Neural crest cell (in vitro differentiated cells): ENCODE measurements around the gene MXI1. TPM values are rescaled to one million over a fixed set of nuclear protein-coding genes. Genes with fewer than 3 reads are reported as not detected.

Experiments used
- DNase-seq: peaks from one replicate; pipeline ENCODE4 v3.0.0; 2021; ENCODE audit warnings: low read depth, mixed read lengths, low spot score
- H3K27ac Mint-ChIP-seq: one replicate; pipeline ENCODE4 v1.8.0; 2021; ENCODE audit warnings: mild to moderate bottlenecking, mixed read lengths; ENCODE audit not compliant: unreplicated experiment
- H3K27me3 Mint-ChIP-seq: 2 replicates; pipeline ENCODE4 v1.8.0; 2021; ENCODE audit warnings: low read depth, mild to moderate bottlenecking, mixed read lengths
- H3K36me3 Mint-ChIP-seq: 2 replicates; pipeline ENCODE4 v1.8.0; 2021; ENCODE audit warnings: low read depth, mild to moderate bottlenecking, mixed read lengths
- H3K4me1 Mint-ChIP-seq: 2 replicates; pipeline ENCODE4 v1.8.0; 2021; ENCODE audit warnings: mixed read lengths
- H3K4me3 Mint-ChIP-seq: one replicate; pipeline ENCODE4 v1.8.0; 2021; ENCODE audit warnings: mild to moderate bottlenecking, mixed read lengths
- H3K9me3 Mint-ChIP-seq: 2 replicates; pipeline ENCODE4 v1.8.0; 2021; ENCODE audit warnings: mixed read lengths
- total RNA-seq: library from RNA; stranded (reverse); gene quantifications from 2 replicates; pipeline ENCODE4 v1.2.1, GENCODE V29; 2021
- TF ChIP-seq, protein P1 (sequence below): fragments of 200-600 bp; sonication (generic); conservative IDR thresholded peaks from 2 replicates; pipeline ENCODE4 v1.5.0; 2021; ENCODE audit warnings: antibody characterized with exemption, mild to moderate bottlenecking

MXI1 gene
- total RNA-seq, 1 donor from 2014 or later = 18.6 TPM

DNA sequence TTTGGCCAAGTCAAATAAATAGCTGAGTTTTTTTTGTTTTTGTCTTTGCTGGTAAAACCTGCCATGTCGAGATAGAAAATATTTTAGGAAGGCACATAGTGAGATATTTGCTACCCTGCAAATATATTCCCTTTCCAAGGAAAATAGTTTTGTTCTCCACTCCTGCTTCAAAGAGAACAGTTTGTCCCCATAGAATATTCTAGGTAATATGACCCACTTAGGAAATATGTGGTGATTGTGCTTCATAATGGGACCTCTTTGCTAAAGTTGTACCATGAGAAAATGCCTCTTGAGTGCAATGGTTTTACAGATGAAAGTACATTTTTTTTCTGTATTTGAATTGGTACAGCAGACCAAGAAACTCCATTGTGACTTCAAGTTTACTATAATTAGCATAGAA is 55.8 kb downstream of the MXI1 start:
- no peak for DNase-seq
- Mint-ChIP-seq H3K9me3 (no peaks in the 10 kb centered on the region), H3K4me3 (no peak overlapping the region), H3K27me3 (no peaks in the 10 kb centered on the region), H3K27ac (no peak overlapping the region), H3K36me3 (no peaks in the 10 kb centered on the region), H3K4me1 (peaks cover 4% of the 10 kb centered on the region)
- TF ChIP-seq, protein P1, sequence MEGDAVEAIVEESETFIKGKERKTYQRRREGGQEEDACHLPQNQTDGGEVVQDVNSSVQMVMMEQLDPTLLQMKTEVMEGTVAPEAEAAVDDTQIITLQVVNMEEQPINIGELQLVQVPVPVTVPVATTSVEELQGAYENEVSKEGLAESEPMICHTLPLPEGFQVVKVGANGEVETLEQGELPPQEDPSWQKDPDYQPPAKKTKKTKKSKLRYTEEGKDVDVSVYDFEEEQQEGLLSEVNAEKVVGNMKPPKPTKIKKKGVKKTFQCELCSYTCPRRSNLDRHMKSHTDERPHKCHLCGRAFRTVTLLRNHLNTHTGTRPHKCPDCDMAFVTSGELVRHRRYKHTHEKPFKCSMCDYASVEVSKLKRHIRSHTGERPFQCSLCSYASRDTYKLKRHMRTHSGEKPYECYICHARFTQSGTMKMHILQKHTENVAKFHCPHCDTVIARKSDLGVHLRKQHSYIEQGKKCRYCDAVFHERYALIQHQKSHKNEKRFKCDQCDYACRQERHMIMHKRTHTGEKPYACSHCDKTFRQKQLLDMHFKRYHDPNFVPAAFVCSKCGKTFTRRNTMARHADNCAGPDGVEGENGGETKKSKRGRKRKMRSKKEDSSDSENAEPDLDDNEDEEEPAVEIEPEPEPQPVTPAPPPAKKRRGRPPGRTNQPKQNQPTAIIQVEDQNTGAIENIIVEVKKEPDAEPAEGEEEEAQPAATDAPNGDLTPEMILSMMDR = no peak

DNA sequence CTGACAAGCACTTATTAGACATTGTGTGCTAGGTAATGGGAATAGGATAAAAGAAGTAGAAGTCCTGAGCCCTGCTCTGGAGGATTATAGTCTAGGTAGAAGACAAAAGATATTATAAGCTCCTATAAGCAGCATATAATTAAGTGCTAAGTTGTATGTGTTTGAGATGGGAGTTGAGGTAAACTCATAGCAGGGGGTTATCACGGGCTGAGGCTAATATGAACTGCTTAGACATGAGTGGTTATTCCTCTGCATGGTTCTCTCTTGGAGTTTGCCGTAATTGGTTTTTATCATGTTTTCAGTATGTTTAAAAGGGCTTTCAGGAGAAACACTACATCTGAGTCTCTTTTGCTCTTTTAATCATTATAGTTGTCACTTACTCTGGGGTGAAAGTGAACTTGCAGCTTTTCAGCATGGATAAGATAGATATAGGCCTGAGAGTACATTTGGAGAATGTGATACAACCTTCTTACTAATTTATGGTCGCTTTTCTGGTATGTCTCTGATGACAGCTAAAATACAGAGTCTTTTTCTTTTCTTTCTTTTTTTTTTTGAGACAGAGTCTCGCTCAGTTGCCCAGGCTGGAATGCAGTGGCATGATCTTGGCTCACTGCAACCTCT is 58.3 kb downstream of the MXI1 start:
- Mint-ChIP-seq H3K9me3 (no peaks in the 10 kb centered on the region), H3K4me1 (peaks cover 11% of the 10 kb centered on the region), H3K4me3 (no peak overlapping the region)

GRCh38 chr10:110267276-110267675 is 59.9 kb downstream of the MXI1 start:
- Mint-ChIP-seq H3K36me3 (no peaks in the 10 kb centered on the region), H3K4me3 (no peak overlapping the region), H3K27me3 (no peaks in the 10 kb centered on the region), H3K27ac (no peak overlapping the region), H3K9me3 (no peaks in the 10 kb centered on the region), H3K4me1 (peaks cover 11% of the 10 kb centered on the region)
- no peak for DNase-seq
- TF ChIP-seq, protein P1 = no peak

More for the DNA sequence above, 58.3 kb downstream of the MXI1 start:
- Mint-ChIP-seq H3K36me3 (no peaks in the 10 kb centered on the region), H3K27me3 (no peaks in the 10 kb centered on the region), H3K27ac (no peak overlapping the region)
- TF ChIP-seq, protein P1 = no peak
- DNase-seq = no peak

DNA sequence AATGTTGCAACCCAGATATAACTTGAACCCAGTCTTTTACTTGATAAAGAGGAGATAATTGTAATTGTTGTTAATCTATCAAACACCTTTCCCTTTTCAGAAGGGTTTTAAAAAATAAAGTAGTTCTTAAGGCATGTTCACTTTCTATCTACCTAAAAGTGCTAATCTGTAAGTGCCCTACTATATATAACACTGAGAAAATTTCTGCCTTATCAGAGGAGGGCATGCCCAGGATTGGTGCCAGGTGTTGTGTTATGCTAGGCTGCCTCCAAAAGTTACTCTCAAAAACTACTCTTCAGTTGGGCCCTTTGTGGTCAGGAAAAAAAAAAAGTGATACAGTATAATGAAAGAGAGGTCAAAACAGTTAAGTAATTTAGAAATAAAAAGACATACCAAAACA is 61.0 kb downstream of the MXI1 start:
- Mint-ChIP-seq H3K4me1 (peaks cover 11% of the 10 kb centered on the region), H3K27ac (no peak overlapping the region), H3K36me3 (no peaks in the 10 kb centered on the region), H3K27me3 (no peaks in the 10 kb centered on the region), H3K9me3 (no peaks in the 10 kb centered on the region), H3K4me3 (no peak overlapping the region)
- TF ChIP-seq, protein P1 = no peak
- no peak for DNase-seq

DNA sequence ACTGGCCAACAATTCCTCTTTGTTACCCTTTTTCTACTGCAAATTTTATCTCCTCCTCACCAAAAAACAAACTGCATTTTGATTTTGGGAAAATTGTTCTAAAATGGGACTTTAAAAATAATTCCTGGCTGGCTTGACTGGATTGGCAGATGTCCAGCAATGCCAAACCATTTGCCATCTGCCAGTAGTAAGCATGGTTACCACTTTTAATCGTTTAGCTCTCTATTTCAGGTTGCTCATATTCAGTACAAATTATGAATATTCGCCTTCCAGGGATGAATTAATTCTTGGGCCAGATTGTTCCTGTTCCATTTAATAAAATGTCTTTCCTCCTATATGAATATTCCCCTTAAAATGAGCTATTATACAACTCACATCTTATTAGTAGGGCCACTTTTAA is 61.6 kb downstream of the MXI1 start:
- no peaks in the 10 kb centered on the region for H3K27me3 Mint-ChIP-seq
- H3K4me1 Mint-ChIP-seq = peaks cover 17% of the 10 kb centered on the region

More for the DNA sequence above, 61.6 kb downstream of the MXI1 start:
- Mint-ChIP-seq H3K9me3 (no peaks in the 10 kb centered on the region), H3K4me3 (no peak overlapping the region), H3K36me3 (no peaks in the 10 kb centered on the region), H3K27ac (no peak overlapping the region)
- no peak for DNase-seq
- TF ChIP-seq, protein P1 = no peak
